ENCODE data around the gene SLC44A1.

SLC44A1 gene

DNA sequence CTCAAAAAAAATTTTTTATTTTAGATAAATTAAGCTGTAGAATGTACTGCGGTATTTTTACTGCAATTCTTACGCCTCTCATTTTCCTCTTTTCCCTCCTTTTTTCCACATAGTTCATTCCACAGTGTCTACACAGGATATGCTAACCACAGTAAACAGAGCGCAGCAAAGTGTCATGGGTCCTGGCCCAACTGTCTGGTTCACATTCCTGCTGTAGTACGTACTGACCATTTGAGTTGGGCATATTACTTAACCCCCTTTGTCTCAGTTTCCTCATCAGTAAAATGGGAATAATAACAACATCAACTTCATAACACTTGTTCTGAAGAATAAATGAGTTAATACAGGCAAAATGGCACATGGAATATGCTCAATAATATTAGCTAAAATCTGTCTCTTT is 41.6 kb downstream of the SLC44A1 start:
- H3K36me3 ChIP-seq: no peaks in the 10 kb centered on the region
- intact Hi-C loops (cut with DNase I; ENCODE audit: low total_unique reads): no loop called here
- no peaks in the 10 kb centered on the region for H3K27me3 ChIP-seq
- TF ChIP-seq, protein P1, sequence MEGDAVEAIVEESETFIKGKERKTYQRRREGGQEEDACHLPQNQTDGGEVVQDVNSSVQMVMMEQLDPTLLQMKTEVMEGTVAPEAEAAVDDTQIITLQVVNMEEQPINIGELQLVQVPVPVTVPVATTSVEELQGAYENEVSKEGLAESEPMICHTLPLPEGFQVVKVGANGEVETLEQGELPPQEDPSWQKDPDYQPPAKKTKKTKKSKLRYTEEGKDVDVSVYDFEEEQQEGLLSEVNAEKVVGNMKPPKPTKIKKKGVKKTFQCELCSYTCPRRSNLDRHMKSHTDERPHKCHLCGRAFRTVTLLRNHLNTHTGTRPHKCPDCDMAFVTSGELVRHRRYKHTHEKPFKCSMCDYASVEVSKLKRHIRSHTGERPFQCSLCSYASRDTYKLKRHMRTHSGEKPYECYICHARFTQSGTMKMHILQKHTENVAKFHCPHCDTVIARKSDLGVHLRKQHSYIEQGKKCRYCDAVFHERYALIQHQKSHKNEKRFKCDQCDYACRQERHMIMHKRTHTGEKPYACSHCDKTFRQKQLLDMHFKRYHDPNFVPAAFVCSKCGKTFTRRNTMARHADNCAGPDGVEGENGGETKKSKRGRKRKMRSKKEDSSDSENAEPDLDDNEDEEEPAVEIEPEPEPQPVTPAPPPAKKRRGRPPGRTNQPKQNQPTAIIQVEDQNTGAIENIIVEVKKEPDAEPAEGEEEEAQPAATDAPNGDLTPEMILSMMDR (IDR thresholded peaks at IDR 0.05): no peak
- no peak overlapping the region for H3K27ac ChIP-seq
- no peaks in the 10 kb centered on the region for H3K9me3 ChIP-seq
- no peak for DNase-seq
- H3K4me1 ChIP-seq: peaks cover 0 to 6% (median 0%) of the 10 kb centered on the region in 4 donors
- no peak overlapping the region for H3K4me3 ChIP-seq

DNA sequence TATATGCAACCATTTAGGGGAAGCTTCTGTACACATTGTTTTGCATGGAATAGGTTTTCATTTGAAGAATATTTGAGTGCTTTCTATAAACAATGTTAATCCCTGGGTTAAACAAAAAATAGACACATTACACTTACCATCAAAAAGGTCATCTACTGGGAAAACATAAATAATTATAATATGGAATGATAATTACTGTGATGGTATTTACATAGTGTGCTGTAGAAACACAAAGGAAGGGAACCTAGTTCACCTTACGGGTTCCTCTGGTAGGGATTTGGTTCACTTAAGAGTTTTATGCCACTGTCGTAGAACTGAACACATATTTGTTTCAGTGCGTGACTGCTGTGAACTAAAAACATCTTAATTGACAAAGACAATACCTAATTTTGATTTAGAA is 44.9 kb downstream of the SLC44A1 start:
- H3K27me3 ChIP-seq: no peaks in the 10 kb centered on the region
- no peaks in the 10 kb centered on the region for H3K9me3 ChIP-seq
- TF ChIP-seq, protein P1 (IDR thresholded peaks at IDR 0.05): no peak
- no peak for DNase-seq
- H3K4me3 ChIP-seq: no peak overlapping the region
- intact Hi-C loops (cut with DNase I; ENCODE audit: low total_unique reads): no loop called here
- H3K36me3 ChIP-seq: no peaks in the 10 kb centered on the region
- no peak overlapping the region for H3K27ac ChIP-seq
- H3K4me1 ChIP-seq: peaks cover 0 to 22% (median 7%) of the 10 kb centered on the region in 4 donors

DNA sequence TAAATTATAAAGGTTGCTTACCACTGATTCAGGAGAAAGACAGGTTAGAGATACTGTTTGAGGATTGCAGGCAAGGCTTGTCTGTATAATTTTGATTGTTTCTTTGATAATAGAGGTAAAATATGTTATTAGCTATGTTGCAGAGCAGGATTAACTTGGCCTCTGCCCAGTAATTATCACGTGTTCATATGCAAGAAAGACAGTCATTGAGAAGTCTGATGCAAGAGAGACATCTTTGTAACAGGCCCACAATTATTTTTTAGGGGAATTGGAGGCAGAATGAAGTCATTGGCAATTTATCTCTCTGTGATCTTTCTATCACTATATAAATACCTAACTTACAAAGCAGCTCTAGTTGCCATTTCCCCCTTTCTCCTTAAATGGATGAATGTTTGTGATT is 46.0 kb downstream of the SLC44A1 start:
- Histone ChIP-seq H3K36me3 (no peaks in the 10 kb centered on the region), H3K4me1 (peaks cover 0 to 22% (median 7%) of the 10 kb centered on the region in 4 donors), H3K27ac (no peak overlapping the region), H3K27me3 (no peaks in the 10 kb centered on the region), H3K9me3 (no peaks in the 10 kb centered on the region), H3K4me3 (no peak overlapping the region)
- TF ChIP-seq, protein P1 (IDR thresholded peaks at IDR 0.05): no peak
- DNase-seq: no peak
- intact Hi-C loops (cut with DNase I; ENCODE audit: low total_unique reads): loop anchor here (2.0 kb wide), 1 partner anchor 36 kb away; no protein-coding TSS in a partner anchor

DNA sequence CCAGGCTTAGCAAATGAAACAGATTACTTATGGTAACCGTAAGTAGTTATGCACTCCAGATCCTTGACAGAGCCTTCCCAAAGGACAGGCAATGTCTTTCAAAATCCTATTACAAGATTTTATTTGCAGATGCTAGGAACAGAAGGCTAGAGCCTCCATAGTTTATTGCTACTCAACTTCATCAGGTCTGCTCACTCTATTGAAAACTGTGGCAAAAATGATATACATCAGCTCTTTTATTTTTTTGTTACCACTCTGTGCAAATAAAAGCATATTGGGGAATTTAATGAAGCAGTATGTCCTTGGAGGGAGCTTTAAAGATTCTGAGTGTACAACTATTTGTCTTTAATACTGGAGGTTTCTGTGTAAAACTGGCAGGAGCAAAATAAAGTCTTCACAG is 46.5 kb downstream of the SLC44A1 start:
- TF ChIP-seq, protein P1 (IDR thresholded peaks at IDR 0.05): no peak
- no peaks in the 10 kb centered on the region for H3K36me3 ChIP-seq
- no peaks in the 10 kb centered on the region for H3K27me3 ChIP-seq
- no peak for DNase-seq
- H3K4me1 ChIP-seq: peaks cover 0 to 22% (median 7%) of the 10 kb centered on the region in 4 donors
- H3K27ac ChIP-seq: no peak overlapping the region
- H3K4me3 ChIP-seq: no peak overlapping the region
- intact Hi-C loops (cut with DNase I; ENCODE audit: low total_unique reads): loop anchor here (2.0 kb wide), 1 partner anchor 36 kb away; no protein-coding TSS in a partner anchor
- H3K9me3 ChIP-seq: no peaks in the 10 kb centered on the region

DNA sequence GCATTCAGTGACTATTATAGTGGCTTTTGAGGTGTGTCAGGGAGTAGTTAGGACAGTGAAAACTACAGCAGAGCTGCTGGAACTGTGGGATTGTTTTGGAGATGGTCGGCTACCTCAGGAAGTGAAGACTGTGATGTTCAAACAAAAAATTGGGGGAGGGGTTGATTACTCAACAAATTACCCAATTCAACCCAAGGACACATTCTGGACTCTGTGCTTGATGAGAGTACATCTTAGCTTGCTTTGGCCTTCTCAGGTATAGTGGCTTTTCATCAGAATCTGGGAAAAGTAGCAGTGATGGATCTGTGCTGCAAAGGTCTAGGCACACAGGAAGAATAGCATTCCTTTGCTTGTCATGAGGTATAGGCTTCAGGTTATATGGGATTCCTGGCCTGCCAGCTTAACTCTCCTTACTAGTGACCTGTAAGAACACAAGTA is 47.0 kb downstream of the SLC44A1 start:
- H3K4me1 ChIP-seq: peaks cover 0 to 22% (median 9%) of the 10 kb centered on the region in 4 donors
- intact Hi-C loops (cut with DNase I; ENCODE audit: low total_unique reads): loop anchor here (2.0 kb wide), 1 partner anchor 35 kb away; no protein-coding TSS in a partner anchor

More for the DNA sequence above, 47.0 kb downstream of the SLC44A1 start:
- no peak overlapping the region for H3K27ac ChIP-seq
- TF ChIP-seq, protein P1 (IDR thresholded peaks at IDR 0.05): no peak
- no peak overlapping the region for H3K4me3 ChIP-seq
- no peaks in the 10 kb centered on the region for H3K36me3 ChIP-seq
- H3K27me3 ChIP-seq: no peaks in the 10 kb centered on the region
- H3K9me3 ChIP-seq: no peaks in the 10 kb centered on the region
- no peak for DNase-seq
